NCI-H748 treated with DMSO at 0.1 percent for 48 hours (cell line): ENCODE measurements around the gene CHPF.

Source experiments
- DNase-seq: peaks from one replicate; lab custom pipeline; 2025; lab: John Stamatoyannopoulos, UW

The CHPF gene

DNA sequence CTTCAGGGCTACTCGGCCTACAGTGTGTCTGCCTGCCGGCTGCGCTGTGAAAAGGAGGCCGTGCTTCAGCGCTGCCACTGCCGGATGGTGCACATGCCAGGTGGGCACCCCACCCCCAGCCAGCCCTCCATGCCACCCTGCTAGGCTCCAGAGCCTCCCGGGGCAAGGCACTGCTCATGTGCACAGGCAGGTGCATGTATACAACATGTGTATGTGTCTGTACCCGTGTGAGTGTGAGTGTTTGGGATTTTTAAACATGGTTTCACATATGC, 11.3 kb downstream of the CHPF start:
- DNase-seq: no peak

DNA sequence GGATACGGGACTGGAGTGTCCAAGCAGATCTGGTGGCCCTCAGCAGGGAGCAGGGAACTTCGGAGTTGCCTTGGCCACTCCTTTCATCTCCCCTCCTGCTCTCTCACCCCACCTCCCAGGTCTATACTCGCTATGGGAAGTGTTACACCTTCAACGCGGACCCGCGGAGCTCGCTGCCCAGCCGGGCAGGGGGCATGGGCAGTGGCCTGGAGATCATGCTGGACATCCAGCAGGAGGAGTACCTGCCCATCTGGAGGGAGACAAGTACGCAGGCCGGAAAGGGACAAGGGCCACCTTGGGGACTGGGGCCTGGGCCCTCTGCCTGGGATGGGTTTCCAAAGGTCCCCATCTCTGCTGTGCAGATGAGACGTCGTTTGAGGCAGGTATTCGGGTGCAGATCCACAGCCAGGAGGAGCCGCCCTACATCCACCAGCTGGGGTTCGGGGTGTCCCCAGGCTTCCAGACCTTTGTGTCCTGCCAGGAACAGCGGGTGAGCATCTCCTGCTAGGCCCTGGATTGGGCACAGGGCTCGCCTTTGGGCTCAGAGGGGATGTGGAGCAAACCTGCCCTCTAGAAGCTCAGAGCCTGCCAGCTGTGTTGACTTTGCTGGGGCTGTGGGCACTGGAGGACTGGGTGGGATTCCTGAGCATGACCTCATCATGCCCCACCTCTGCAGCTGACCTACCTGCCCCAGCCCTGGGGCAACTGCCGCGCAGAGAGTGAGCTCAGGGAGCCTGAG, 11.8 kb downstream of the CHPF start:
- no peak for DNase-seq

DNA sequence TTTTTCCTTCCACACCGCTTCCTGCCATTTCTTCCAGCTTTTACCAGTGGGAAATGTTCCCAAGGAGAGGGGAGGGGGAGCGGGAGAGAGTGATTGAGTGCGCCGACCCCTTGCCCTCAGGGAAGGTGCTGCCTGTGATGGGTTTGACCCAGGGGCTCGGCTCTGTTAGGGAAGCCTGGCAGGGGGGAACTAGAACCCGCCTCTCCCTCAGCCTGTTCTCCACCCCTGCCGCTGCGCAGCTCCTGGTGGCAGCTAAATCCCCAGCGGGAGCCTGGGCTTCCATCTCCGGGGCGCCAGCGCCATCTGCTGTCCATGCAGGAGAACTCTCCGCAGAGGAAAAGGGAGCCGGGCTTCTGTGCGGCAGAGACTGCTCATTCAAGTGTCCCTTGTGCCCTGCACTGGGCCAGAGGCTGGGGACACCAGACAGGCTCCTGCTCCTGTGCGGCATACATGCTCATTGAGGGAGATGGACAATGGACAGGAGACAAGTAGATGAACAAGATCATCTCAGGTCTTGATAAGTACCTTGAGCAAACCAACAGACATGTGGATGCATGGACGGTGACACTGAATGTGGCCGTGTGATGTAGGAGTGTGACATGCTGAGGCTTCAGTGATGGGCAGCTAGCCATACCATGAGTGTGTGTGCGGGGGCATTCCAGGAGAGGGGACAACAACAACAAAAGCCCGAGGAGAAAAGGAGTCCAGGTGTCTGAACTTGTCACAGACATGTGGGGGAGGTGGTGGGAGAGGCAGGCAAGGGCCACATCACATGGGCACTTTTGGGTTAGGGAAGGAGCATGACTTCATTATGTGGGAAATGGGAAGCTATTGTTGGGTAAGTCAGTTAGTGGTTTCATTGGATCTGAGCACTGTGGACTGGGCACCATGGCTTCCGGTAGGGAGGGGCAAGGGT, 13.3 kb downstream of the CHPF start:
- DNase-seq: peak; percentile 47

DNA sequence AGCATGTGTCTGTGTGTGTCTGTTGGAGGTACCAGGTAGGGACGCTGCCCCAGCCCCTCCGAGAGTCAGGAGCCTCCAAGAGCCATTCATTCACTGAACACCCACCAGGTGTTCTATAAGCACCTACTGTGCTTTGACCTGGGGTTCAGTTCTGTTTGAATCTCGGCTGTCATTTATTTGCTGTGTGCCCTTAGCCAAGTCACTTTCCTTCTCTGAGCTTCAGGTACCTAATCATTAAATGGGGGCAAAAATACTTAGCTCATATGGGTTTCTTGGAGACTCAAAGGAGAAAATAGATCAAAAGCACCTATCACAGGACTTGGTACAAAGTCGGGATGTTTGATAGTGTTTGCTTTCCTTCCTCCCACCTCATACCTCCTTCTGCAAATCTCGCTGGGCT, 16.1 kb downstream of the CHPF start:
- DNase-seq: no peak

DNA sequence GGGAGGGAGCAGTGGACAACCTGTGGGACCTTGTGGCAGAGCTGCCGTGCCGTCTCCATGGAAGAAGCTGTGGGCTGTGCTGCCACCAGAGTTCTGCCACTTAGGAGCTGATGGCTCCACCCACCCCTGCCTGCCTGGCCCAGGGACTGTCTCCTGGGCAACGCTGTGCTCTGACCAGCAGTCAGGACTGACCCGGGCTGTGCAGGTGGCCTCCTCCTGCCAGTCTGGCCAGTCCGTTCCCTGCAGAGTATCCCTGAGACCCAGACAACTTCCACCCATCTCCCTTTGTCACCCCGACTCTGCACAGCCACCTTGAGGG, 16.6 kb downstream of the CHPF start:
- DNase-seq: peak; percentile 25

GRCh38 chr2:219526320-219527075, 17.1 kb downstream of the CHPF start:
- no peak for DNase-seq

DNA sequence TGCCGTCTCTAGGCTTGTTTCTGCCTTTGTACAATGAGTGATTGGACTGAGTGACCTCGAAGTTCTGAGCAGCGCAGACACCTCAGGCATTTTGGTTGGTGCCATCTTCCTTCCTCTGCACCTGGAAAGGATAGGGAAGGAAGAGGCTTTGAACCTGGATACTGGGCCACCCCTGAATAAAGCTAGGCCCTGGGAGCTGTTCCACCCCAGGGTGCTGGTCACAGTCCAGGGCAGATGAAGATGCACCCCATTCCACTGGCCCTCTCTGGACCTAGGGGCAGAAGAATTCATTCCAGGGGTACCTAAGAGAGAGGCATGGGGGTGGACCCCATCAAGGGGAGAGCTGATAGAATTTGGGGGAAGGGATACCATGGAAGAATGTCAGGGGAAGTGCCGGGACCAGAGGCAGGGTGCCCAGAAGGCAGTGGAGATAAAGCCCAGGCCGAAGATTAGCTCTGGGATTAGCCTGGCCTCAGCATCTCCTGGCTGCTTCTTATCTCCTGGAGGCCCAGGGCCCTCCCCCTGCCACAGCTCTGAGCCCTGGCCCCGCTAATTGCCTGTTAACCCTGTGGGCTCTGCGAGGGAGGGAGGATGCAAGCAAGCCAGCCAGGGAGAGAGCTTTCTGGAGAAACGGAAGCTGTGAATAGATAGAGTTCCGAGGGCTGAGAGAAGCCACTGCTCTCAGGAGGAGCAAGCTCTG, 17.9 kb downstream of the CHPF start:
- DNase-seq: no peak

DNA sequence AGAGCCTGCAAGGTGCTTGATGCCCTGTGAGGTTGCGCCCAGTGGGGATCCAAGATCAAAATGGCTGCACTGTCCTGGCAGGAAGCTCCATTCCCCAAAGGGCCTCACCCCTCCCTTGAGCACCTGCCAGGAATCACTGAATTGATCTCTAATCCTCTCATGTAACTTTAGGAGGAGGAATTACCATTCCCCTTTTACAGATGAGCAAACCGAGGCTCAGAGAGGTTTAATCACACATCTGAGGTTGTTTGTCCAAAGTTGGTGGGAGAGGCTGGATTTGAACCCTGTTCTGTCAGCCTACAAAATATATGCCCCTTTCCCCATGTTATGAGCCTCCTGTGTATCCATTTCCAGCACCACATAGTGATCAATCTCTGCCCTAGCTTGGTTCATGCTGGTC, 18.8 kb downstream of the CHPF start:
- DNase-seq: no peak

DNA sequence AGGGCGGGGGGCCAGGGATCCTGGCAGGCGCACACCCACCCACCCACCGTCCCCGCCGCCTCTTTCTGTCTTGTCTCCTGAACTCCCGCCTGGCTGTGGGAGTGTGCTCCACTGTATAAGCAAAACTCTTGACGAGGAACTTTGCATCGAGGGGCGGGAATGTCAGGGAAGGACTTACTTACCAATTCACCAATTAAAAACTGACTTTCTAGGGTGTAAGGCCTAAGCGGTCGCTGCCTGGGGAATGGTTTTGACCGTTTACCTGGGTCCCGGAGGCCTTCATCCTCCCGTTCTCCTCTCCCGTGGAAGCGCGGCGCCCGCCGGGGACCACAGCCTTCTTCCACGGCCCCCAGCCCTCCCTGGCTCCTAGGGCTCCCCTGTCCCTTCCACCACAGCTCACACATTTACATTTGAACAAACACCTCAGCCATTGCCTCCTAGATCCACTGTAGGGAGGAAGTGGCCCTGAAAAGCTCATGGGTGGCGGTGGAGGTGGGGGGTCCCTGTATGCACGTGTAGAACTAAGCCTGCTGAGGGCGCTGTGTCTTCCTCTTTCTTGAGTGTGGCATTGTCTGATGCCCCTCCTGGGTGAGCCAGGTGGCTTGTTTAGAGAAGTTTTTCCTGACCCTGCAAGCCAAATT, 20.5 kb downstream of the CHPF start:
- no peak for DNase-seq

DNA sequence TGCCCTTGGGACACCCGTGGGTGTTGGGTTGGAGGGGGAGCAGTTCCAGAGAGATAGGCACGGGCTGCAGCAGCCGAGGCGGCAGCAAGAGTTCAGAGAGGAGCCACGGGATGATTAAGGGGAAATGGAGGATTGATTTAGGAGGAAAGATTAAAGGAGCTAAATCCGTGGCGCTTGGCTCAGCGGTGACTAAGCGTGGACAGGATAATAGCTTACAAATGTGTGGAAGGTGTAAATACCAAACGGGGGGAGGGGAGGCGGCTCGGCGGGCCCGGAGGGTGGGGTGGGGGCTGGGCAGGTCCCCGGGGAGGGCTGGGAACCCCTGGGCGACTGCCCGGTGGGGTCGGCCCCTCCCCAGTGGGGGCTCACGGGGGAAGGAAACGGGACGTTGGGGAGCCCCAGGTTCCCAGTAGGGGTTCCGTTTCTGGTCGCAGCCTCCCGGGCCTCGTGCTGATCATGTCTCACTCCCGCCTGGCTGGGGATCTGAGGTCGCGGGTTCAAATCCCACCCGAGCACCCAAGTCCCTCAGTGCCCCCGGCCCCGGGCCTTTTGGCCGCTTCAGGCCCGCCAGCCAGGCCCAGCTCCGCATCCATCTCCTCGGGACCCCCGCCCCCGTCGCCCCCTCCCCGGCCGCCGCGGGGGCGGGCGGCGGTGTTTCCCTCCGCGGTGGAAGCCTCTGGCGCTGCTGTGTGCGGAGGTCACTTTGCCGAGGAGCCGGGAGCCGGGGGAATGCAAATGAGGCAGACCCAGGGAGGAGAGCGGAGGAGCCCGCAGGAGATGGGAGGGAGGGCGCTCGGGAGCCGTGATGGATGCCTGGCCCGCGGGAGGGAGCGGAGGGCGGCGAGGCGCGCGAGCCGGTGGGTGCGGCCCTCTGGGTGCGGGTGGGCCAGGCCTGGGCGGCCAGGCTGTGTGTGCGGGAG, 21.2 kb downstream of the CHPF start:
- peak; percentile 7 for DNase-seq

GRCh38 chr2:219521066-219521880, 22.3 kb downstream of the CHPF start:
- no peak for DNase-seq

- no peak for DNase-seq
Measured at GRCh38 chr2:219520079-219520478, 23.5 kb downstream of the CHPF start.

DNA sequence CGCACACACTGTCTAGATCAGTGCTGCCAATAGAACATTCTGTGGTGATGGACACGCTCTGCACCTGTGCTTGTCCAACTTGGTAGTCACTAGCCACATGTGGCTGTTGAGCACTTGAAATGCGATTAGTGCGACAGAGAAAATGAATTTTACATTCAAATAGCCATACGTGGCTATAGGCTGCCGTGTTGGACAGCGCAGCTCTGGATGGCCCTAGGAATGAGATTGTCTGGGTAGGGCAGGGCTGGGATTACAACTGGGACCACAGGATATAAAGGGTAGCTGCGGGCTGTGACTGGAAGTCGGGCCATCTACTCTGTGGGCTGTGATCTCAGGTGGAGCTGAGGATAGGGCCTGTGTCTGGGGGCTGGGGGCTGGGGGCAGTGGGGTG, 24.1 kb downstream of the CHPF start:
- no peak for DNase-seq

GRCh38 chr2:219517954-219518778, 25.4 kb downstream of the CHPF start:
- DNase-seq: no peak

GRCh38 chr2:219516888-219517287, 26.7 kb downstream of the CHPF start:
- DNase-seq: no peak

DNA sequence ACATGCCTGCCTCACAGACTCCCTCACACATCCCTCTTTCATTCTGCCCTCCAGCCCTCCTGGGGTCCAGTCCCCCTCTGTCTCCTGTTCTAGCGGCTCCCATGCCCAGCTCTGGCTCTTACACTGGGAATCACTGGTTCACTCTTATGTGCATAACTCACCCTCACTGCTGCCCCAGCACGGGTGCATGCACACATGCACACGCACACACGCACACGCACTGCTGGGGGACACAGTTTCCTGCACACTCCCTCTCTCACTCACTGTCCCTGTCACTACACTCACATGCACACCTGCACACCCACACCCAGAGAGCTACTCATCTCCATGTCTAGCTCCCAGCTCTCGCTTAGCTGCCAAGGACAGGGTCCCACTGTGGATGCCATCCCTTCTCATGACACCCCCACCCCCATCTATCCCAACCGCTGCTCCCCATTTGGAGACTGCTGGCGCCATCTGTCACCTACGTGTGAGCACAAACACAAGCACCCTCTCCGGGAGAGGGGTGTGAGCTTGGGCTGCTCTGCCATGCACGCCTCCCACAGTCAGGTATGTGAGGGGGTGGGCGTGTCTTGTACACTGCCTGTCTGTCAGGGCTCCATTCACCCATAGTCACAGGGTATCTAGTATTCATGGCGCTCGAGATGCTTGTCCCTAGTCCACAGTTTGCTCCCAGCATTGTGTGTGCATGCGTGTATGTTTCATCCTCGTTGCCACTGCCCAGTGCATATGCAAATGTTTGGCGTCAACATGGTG, 27.6 kb downstream of the CHPF start:
- DNase-seq: no peak

GRCh38 chr2:219514836-219515235, 28.8 kb downstream of the CHPF start:
- no peak for DNase-seq

DNA sequence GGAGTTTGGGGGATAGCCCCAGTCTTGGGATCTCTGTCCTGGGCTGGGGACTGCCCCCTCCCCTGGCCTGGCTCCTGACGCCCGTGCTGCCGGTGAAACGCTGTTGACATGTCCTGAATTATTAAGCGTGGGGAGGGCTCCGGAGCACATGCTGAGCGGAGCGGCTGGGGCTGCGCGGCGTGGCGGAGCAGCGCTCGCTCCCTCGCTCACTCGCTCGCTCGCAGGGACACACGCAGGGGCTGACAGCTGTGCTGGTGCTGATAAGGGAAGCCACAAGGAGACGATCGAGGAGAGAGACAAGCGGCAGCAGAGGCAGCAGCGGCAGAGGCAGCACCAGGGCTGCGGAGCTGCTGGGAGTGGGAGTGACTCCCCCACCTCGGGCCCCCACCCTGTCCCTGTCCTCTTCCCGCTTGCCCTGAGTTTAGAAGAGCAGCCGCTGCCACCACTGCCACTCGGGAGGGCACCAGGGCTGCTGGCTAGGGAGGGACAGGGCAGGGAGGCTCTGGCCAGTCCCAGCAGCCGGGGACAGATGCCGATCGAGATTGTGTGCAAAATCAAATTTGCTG, 29.3 kb downstream of the CHPF start, which contains the start of gene ASIC4:
TSS of gene ASIC4 (plus strand) at position 287 of the 566 bp plus-strand sequence. CDS start at position 530, 243 bp downstream.
- no peak for DNase-seq
